C4-2B (cell line): ENCODE results near the gene TNFRSF21.

ENCODE experiments used
- H3K27ac ChIP-seq: fragments of 450-650 bp; 2 replicates; pipeline ENCODE4 v1.5.1; 2017
- CTCF ChIP-seq: fragments of 450-650 bp; conservative IDR thresholded peaks from 2 replicates; pipeline ENCODE4 v1.5.1; 2017; ENCODE audit warnings: mild to moderate bottlenecking
- ZFX ChIP-seq: fragments of 450-650 bp; IDR thresholded peaks from 2 replicates; pipeline ENCODE4 v1.6.1; 2017

The TNFRSF21 gene

GRCh38 chr6:47251396-47251795, 58.3 kb downstream of the TNFRSF21 start:
- TF ChIP-seq ZFX (no peak), CTCF (no peak)
- no peak overlapping the region for H3K27ac ChIP-seq

- H3K27ac ChIP-seq, result no peak overlapping the region
- TF ChIP-seq ZFX, result no peak
- no peak for TF ChIP-seq CTCF
Measured at GRCh38 chr6:47250302-47250701, 59.4 kb downstream of the TNFRSF21 start.

GRCh38 chr6:47248446-47248845, 61.3 kb downstream of the TNFRSF21 start:
- H3K27ac ChIP-seq, result no peak overlapping the region
- no peak for TF ChIP-seq ZFX
- TF ChIP-seq CTCF, result no peak

GRCh38 chr6:47247227-47247797, 62.4 kb downstream of the TNFRSF21 start:
- H3K27ac ChIP-seq, result no peak overlapping the region

GRCh38 chr6:47246551-47246950, 63.2 kb downstream of the TNFRSF21 start:
- TF ChIP-seq ZFX (no peak), CTCF (no peak)
- no peak overlapping the region for H3K27ac ChIP-seq

More at GRCh38 chr6:47247227-47247797, 62.4 kb downstream of the TNFRSF21 start:
- TF ChIP-seq ZFX, result no peak
- no peak for TF ChIP-seq CTCF

GRCh38 chr6:47245745-47246371, 63.8 kb downstream of the TNFRSF21 start:
- no peak overlapping the region for H3K27ac ChIP-seq
- TF ChIP-seq CTCF, result no peak
- TF ChIP-seq ZFX, result no peak

GRCh38 chr6:47242483-47243386, 67.0 kb downstream of the TNFRSF21 start:
- no peak overlapping the region for H3K27ac ChIP-seq

More at GRCh38 chr6:47242483-47243386, 67.0 kb downstream of the TNFRSF21 start:
- TF ChIP-seq CTCF (no peak), ZFX (no peak)
